T-helper 2 cell treated with Interferon-gamma antibody and Interleukin-4, amounts not matched to agents 100 ng/mL and 5 ng/mL, for 36 hours (primary cell): ENCODE data around the gene INTS6L. TPM values are rescaled to one million over a fixed set of nuclear protein-coding genes. Genes with fewer than 3 reads are reported as not detected.

Experiments
- intact Hi-C: fragments of 100-400 bp; cut with micrococcal nuclease; formaldehyde crosslinking; loops from one replicate; pipeline ENCODE4 v1.15.1; 2023
- total RNA-seq: library from RNA; stranded (reverse); gene quantifications from 2 replicates; pipeline ENCODE4 v1.2.3, GENCODE V29; 2022

Gene INTS6L
- total RNA-seq = 26.1 and 26.7 TPM in 2 replicates

DNA sequence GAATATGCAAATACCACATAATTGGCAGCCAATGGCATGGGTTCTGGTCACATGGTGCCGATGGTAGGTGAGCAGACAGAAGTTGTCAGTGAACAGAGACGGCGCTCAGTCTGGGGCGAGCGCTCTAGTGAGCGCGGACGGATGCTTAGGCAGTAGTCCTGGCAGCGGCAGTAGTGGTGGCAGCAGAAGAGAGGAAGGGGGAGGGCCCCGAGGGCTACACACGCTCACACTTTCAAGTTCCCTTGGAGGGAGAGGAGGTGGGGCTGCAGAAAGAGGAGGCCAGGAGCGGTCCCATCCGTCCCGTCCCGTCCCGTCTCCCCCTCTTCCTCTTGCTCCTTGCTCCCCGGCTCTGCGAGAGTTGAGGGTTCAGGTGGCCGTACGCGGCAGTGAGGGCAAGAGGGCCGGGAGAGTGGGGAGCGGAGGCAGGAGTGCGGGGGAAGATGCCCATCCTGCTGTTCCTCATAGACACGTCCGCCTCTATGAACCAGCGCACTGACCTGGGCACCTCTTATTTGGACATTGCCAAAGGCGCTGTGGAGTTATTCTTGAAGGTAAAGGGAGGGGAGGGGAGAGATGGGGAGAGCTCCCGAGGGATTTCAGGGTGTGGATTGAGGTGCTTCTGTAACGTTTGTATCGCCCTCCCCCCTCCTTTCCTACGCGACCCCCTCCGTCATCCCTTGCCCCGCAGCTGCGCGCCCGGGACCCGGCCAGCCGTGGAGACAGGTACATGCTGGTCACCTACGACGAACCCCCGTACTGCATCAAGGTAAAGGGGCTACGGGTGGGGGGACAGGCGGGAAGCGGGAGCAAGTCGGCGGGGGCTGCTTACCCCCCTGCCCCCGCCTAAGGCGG, at the start of gene INTS6L:
Gene INTS6L (plus strand): TSS at position 108 of the 852 bp plus-strand sequence. CDS start 333 bp downstream, at position 441.
- intact Hi-C loops = loop anchor here (1.0 to 10.0 kb wide), 6 partner anchors 36 to 714 kb away; partner anchors contain the start of genes RTL8A and SMIM10L2A

GRCh38 chrX:135476378-135476777, 44.1 kb upstream of the INTS6L start:
- intact Hi-C loops = no loop called here

DNA sequence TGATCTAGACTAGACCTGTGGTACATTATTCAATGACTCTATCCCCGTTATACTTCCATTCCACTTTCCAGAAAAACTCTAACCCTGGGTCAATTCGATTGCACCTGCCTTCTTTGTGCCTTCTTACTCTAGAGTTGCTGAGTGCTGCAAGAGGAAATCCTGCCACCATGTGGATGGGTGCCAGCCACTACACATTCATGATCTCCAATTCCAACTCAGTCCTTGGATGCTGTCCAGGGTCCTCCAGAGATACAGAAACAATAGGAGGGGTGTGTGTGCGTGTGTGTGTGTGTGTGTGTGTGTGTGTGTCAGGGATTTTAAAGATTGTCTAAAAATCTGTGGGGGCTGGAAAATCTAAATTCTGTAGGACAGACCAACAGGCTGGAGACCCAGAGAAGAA, 42.9 kb upstream of the INTS6L start:
- intact Hi-C loops = loop anchor here (1.0 kb wide), 1 partner anchor 291 kb away; no protein-coding TSS in a partner anchor

- intact Hi-C loops = no loop called here
Observed at GRCh38 chrX:135480076-135480475, 40.4 kb upstream of the INTS6L start.

DNA sequence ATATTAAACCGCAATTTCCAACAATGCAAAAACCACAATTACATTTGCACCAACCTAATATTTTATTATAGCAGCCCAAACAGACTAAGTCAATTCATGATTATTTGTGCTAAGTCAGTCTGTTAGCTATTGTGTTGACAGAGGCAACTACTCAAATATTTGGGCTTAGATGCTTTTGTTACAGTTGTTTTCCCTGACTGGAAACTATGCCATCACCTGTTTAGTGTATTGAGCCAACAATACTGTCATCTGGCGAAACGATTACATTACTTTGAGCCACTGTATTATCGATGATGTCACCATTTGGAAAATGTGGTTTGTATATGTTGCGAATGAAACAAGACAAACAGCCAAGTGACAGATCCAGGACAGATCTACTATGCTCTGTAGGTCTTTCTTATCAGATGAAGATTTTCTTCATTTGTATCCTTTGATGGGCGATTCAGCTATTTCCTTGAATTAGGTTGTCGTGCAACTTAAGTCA, 38.7 kb upstream of the INTS6L start:
- intact Hi-C loops = no loop called here

DNA sequence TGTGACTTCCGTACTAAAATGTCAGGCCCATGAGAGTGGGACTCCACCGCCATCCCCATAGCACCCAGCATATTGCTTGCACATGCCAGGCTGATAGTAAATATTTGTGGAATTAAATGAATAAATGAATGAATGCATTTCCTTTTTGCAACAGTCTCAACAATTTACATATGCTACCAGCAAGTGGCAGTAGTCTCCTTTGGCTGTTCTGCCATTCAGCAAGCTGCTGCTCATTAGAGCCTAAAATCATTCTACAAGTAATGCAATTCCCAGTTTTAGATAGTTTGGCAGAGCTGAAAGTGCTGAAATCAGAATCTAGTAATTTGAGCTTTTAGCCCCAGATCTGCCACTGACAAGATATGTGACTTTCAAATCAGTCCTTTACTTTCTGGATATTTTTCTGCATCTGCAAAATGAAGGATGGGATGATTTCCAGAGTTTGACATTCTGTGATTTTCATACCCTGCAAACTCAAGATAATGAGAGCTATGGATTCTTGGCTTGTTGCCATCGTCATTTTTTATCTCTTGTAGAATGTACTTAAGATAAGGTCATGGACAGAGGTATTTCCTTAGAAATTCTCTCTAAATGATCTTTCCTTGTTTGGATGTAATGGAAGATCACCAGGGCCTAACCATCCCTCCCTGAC, 35.7 kb upstream of the INTS6L start:
- intact Hi-C loops = loop anchor here (1.0 to 2.0 kb wide), 3 partner anchors 36 to 112 kb away; partner anchors contain the start of gene INTS6L

- intact Hi-C loops = no loop called here
Observed at GRCh38 chrX:135489542-135489941, 30.9 kb upstream of the INTS6L start.

GRCh38 chrX:135490979-135491514, 29.4 kb upstream of the INTS6L start:
- intact Hi-C loops = no loop called here

GRCh38 chrX:135494453-135494852, 26.0 kb upstream of the INTS6L start:
- intact Hi-C loops = no loop called here

- intact Hi-C loops = no loop called here
Observed at GRCh38 chrX:135497736-135498135, 22.7 kb upstream of the INTS6L start.

DNA sequence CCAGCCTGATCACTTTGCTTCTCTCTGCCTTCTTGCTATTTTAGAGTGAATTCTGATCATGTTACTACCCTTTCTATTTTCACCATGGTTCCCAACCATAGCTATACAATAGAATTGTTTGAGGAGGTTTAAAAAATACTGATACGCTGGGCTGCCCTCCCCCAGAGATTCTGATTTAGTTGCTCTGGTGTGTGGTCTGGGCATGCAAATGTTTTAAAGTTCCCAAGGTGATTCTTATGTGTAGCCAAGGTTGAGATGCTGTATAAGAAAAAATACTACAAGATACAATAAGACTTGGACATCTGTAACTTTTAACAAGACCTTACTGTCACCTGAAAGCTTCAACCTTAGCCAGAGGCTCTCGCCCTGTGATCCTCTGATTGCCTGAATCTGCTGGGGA, 22.2 kb upstream of the INTS6L start:
- intact Hi-C loops = no loop called here

- intact Hi-C loops = no loop called here
Observed at GRCh38 chrX:135505351-135505750, 15.1 kb upstream of the INTS6L start.

DNA sequence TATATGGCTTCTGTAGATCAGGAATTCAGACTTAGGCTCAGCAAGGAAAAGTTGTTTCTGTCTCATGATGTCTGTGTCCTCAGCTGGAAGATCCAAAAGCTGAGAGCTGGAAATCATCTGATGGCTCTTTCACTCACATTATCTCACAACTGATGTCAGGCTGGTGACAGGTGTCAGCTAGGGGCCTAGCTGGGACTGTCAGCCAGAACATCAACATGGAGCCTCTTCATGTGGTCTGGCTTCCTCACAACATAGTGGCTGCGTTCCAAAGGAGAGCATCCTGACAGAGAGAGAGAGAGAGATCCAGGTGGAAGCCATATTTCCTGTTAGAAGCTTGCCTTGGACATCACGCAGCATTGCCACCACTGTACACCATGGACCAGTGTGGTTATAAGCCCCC, 10.6 kb upstream of the INTS6L start:
- intact Hi-C loops = no loop called here

GRCh38 chrX:135512508-135513129, 7.8 kb upstream of the INTS6L start:
- intact Hi-C loops = no loop called here

- intact Hi-C loops = no loop called here
Observed at GRCh38 chrX:135513130-135513515, 7.3 kb upstream of the INTS6L start.

DNA sequence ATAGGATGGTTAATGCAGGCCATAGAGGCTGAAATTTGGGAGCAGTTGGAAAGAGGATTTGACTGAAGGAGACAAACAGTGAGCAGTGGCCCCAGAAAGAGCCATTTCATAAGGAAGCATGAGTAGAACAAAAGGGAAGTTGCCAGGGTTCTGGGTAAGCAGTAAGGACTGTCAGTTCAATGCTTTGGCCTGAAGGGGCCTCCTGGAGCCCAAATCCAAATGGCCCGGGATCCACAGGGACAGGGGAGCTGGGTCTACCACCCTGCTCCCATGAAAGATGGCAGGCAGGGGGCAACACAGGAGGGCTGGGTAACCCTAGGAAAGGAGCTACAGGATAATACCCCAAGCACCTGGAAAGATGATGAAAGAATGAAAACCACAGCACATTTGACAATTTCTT, 4.1 kb upstream of the INTS6L start:
- intact Hi-C loops = no loop called here

GRCh38 chrX:135518161-135518560, 2.3 kb upstream of the INTS6L start:
- intact Hi-C loops = no loop called here

- intact Hi-C loops = loop anchor here (2.0 to 10.0 kb wide), 5 partner anchors 35 to 713 kb away; partner anchors contain the start of gene RTL8A
Observed at GRCh38 chrX:135520022-135520552, 373 bp upstream of the INTS6L start.

DNA sequence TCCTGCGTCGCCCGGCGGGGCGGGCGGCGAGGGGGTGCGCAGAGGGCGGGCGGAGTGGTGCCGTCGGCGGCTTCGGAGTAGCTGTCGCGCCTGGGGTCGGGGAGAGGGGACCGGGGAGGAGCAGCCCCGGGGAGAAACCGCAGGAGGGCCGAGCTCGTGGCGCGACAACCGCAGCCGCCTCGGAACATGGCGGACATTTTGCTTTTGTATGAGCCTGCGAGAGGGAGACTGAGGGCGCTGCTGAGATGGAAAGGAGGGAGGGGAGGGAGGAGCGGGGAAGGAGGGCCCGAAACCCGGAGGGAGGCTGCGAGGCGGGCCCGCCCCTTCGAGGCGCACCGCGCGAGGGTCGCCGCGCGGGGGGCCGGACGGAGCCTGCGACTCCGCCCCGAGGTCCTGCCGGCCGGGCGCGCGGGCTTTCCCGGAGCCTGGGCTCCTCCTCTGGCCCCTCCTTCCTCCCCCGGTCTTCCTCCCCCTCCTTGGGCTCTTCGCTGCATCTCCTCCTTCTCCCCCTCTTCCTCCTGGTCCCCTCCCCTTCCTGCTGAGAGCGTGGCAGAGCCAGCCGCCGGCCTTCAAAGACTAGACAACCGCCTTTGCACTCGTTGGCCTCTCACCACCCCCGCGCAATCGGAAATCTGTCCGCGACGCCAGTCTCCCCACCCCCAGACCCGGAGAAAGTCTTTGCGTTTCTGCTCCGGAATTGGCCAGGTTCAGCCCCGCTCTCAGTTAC, 1.1 kb downstream of the INTS6L start:
- intact Hi-C loops = loop anchor here (1.0 to 10.0 kb wide), 7 partner anchors 37 to 975 kb away; partner anchors contain the start of genes HTATSF1, RTL8A and SMIM10L2A

DNA sequence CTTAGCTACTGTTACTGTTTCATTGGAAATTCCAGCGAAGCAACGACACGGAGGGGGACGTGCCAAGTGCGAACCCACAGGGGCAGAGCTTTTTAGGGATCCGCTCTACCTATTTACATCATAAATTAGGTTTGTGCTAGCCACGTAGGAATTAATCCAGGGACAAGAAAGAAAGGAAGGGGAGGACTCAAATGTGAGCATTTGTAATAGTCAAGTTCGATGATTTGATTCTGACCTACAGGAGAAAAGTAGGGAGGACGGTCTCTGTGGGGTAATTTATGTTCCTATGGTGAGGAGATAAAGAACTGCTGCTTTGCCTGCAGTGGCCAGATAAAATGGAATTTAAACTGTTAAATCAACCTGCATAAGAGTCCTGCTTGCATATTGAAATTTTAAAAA, 1.7 kb downstream of the INTS6L start:
- intact Hi-C loops = loop anchor here (2.0 to 10.0 kb wide), 2 partner anchors 53 to 975 kb away; partner anchors contain the start of gene HTATSF1
